HFFc6 (cell line): Measurements from ENCODE around the gene PPP1R16B. TPM values are rescaled to one million over a fixed set of nuclear protein-coding genes. Genes with fewer than 3 reads are reported as not detected.
"Not testable (repeated sequence)": the region's sequence is repeated elsewhere in the genome, so short reads cannot be mapped to it uniquely, and the experiment has no call there.

Experiments used
- DNase-seq: peaks from one replicate; pipeline ENCODE4 v3.0.0-alpha.2; 2018
- H3K27ac Mint-ChIP-seq: 2 replicates; pipeline ENCODE4 v1.8.0; 2020; ENCODE audit warnings: mild to moderate bottlenecking, mixed read lengths
- H3K27me3 Mint-ChIP-seq: 2 replicates; pipeline ENCODE4 v1.8.0; 2021; ENCODE audit warnings: mild to moderate bottlenecking, moderate library complexity, mixed read lengths; ENCODE audit not compliant: insufficient read depth
- H3K36me3 Mint-ChIP-seq: 2 replicates; pipeline ENCODE4 v1.8.0; 2021; ENCODE audit warnings: low read depth, mixed read lengths
- H3K4me1 Mint-ChIP-seq: 2 replicates; pipeline ENCODE4 v1.8.0; 2020; ENCODE audit warnings: low read depth, mixed read lengths
- H3K4me3 Mint-ChIP-seq: 2 replicates; pipeline ENCODE4 v1.8.0; 2020; ENCODE audit warnings: mild to moderate bottlenecking, moderate library complexity, mixed read lengths
- H3K9me3 Mint-ChIP-seq: 2 replicates; pipeline ENCODE4 v1.8.0; 2020; ENCODE audit warnings: mild to moderate bottlenecking, mixed read lengths
- CTCF ChIP-seq: fragments of 200-600 bp; sonication (generic); IDR thresholded peaks from 2 replicates; pipeline ENCODE4 v1.5.0; 2021; ENCODE audit warnings: antibody characterized with exemption, mild to moderate bottlenecking
- total RNA-seq, 6 experiments: library from RNA; stranded (reverse); fragmentation: NEBNext Ultra II Directional; extraction: Animal tissue kit (Norgen Biotek cat#: 25700); gene quantifications; 2 replicates in 1 of 6; 3 replicates in 5 of 6; pipeline ENCODE4 v1.2.3, GENCODE V29; 2021

PPP1R16B gene
- total RNA-seq, 6 experiments from 2014 or later: not detected

DNA sequence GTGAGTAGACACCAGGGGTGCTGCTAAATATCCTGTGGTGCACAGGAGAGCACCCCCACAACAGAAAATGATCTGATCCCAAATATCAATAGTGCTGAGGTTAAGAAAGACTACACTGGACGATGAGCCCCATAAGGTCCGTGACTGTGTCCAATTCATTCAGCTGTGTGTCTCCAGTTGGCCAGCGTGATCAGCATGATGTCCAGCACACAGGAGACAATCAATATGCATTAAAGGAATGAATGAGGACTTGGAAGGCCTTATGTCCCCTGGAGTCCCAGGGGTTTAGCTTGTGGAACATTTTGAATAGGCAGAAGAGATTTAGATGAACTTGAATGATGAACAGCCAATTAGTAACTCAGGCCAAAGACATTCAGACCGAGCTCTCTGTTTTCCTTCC is 6.3 kb downstream of the PPP1R16B start:
- Mint-ChIP-seq H3K4me1 (no peaks in the 10 kb centered on the region), H3K27ac (no peak overlapping the region), H3K36me3 (no peaks in the 10 kb centered on the region), H3K9me3 (no peaks in the 10 kb centered on the region), H3K27me3 (peaks cover 46% of the 10 kb centered on the region), H3K4me3 (no peak overlapping the region)
- DNase-seq: no peak
- no peak for TF ChIP-seq CTCF

DNA sequence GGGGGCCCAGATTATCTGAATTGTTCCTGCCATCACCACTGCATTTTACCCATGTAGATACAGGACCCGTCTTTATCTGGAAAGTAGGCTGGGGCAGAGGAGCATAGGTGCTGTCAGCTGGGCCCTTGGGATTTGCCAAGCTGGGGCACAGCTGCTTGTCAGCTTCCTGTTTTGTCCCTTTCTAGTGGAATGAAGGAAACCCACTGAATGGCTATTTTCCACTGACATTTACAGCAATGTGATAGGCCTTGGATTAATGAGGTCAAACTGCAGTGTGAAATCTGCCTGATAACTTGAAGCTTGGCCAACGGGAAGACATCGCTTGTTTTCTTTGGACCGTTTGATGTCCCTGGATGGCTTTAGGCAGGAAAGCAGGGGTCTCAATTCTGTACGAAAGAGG is 6.7 kb downstream of the PPP1R16B start:
- Mint-ChIP-seq H3K27ac (no peak overlapping the region), H3K27me3 (peaks cover 42% of the 10 kb centered on the region), H3K4me1 (no peaks in the 10 kb centered on the region), H3K4me3 (no peak overlapping the region), H3K9me3 (no peaks in the 10 kb centered on the region), H3K36me3 (no peaks in the 10 kb centered on the region)
- no peak for DNase-seq
- TF ChIP-seq CTCF: no peak

- no peaks in the 10 kb centered on the region for H3K36me3 Mint-ChIP-seq
- H3K27ac Mint-ChIP-seq: no peak overlapping the region
Measured at GRCh38 chr20:38812709-38813573, 7.4 kb downstream of the PPP1R16B start.

GRCh38 chr20:38813574-38813962 is 8.1 kb downstream of the PPP1R16B start:
- H3K27ac Mint-ChIP-seq, H3K4me1 Mint-ChIP-seq, DNase-seq, H3K4me3 Mint-ChIP-seq, H3K9me3 Mint-ChIP-seq, H3K36me3 Mint-ChIP-seq: not testable (repeated sequence)
- peaks cover 33% of the 10 kb centered on the region for H3K27me3 Mint-ChIP-seq

More at GRCh38 chr20:38812709-38813573, 7.4 kb downstream of the PPP1R16B start:
- no peak for TF ChIP-seq CTCF
- peaks cover 35% of the 10 kb centered on the region for H3K27me3 Mint-ChIP-seq
- H3K9me3 Mint-ChIP-seq: no peaks in the 10 kb centered on the region
- no peak overlapping the region for H3K4me3 Mint-ChIP-seq
- no peaks in the 10 kb centered on the region for H3K4me1 Mint-ChIP-seq
- no peak for DNase-seq

DNA sequence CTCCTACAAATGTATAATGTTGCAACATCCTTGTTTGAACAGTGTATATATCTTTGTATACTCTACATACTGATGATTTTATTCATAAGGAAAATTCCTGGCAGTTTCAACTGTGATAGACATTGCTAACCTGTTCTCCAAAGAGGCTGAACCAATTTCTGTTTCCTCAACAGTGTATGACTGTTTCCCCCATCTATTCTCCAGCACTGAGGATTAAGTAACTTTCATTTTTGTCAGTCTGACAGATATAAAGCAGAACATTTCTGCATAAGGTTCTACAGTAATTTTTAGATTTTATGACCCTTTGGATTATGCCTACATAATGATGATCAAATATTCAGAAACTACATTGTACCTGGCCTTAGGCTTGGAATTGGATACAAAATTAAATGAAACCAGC is 9.9 kb downstream of the PPP1R16B start:
- H3K27me3 Mint-ChIP-seq: peaks cover 23% of the 10 kb centered on the region
- H3K9me3 Mint-ChIP-seq: no peaks in the 10 kb centered on the region
- no peaks in the 10 kb centered on the region for H3K4me1 Mint-ChIP-seq
- no peak overlapping the region for H3K4me3 Mint-ChIP-seq
- H3K36me3 Mint-ChIP-seq: no peaks in the 10 kb centered on the region
- DNase-seq: no peak
- H3K27ac Mint-ChIP-seq: no peak overlapping the region
- no peak for TF ChIP-seq CTCF
